COR-L47 (cell line): ENCODE data around the gene CORO1A.
"Not testable (repeated sequence)": the region's sequence is repeated elsewhere in the genome, so short reads cannot be mapped to it uniquely, and the experiment has no call there.

Experiments used
- DNase-seq: peaks from one replicate; lab custom pipeline; 2025; lab: John Stamatoyannopoulos, UW

Gene CORO1A

DNA sequence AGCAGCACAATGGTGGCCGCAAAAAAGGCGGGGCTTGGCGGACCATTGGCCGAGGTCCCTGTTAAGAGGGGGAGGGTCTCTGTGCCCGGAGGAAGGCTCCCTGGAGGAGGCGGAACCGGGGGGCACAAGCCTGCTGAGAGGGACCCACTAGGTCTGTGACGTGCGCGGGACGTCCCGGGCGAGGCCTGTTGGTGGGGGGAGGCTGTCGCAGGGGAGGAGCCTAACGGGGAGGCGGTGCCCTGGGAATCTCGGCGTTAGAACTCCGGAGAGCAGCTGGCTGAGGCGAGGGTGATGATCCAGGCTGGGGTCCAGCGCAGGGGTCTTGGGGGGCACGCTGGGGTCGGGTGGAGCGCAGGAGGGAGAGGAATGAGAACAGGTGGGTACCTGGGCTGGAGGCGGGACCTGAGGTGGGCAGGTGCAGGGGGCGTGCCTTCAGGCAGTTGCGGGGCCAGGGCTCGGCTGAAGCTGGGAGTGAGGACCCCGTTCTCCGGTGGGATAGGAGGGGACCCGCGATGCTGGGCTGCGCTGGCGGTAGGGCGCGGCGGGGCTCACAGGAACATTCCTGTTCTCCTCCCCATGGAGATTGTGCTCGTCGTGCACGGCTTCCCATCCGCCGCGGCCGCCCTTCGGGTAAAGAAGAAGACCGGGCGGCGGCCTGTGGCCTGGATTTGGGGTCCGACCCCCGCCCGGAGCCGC, 22.3 kb downstream of the CORO1A start:
- not testable (repeated sequence) for DNase-seq

DNA sequence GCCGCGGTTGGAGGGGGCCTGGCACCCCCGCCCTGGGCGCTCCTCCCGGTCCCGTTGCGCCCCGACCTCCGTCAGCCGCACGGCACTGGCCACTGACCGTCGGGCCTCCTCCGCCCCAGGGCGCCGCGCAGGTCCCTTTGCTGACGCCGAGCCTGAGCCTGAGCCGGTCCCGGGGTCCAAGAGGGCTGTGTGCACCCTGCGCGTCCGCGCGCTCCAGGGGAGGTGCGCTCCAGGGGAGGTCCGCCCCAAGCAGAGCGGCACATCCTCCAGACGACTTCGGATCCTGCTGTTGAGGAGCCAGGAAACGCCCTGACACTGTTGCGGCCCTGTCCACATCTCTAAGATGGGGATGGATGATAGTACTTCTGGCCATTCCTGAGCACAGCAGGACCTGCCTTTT, 22.9 kb downstream of the CORO1A start:
- not testable (repeated sequence) for DNase-seq

DNA sequence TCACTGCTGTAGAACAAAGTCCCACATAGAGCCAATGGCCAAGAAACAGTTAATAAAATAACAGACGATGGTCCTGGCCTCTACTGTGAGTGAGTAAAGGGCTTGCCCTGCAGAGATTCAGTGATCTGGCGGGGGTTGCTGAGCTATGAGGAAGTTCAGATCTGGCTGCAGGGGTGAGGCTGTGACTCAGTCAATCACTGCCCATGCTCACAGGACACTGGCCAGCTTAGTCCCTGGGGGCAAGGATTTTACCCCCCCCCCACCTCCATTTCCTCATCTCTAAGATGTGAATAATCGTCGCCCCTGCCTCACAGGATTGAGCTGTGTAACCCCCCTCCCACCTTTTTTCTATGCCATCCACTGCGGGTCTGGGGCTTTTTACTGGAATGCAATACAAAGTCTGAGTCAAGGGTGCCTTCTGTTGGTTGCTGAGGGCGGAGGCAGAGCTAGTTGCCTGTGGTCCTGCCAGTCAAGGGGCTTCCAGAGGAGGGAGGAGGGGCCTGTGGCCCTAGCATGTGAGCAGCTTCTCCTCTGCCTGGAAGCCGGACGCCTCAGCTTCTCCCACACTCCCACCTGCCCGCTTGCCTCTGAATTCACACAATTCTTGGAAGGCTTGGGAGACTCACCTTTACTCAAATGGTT, 23.8 kb downstream of the CORO1A start:
- DNase-seq = not testable (repeated sequence)

DNA sequence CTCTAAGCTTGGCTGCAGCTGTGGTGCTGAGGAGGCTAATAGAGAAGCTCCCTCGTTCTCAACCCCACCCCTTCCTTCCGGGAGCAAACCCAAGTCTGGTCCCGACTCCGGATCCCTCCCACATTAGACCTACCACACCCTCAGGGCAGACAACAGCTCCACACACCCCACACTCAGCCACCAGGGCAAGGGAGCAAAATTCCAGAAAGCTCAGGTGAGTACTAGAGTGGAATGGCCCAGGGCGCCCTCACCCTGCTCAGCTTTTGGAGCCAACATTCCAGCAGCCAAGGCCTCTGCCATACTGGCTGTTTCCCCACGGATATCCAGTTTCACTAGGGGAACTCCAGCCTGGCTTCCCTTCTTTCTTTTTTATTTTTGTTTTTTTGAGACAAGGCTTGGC, 25.6 kb downstream of the CORO1A start:
- not testable (repeated sequence) for DNase-seq

DNA sequence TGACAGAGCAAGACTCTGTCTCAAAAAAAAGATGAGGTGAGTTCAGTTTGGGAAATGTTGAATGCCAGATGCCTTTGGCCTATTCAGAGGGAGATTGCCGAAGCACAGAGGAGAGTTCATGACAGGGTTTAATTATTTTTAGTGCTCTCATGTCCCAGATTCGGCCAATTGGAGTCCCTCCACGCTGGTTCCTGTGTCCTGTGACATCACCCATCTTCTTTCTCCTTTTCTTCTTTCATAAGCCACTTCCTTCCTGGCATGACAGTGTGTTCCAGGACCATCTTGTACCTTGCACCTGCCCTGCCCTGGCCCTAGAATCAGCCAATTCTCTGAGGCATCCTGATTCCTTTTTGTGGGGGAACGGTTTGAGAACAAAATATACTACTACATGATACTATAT, 28.0 kb downstream of the CORO1A start:
- DNase-seq = not testable (repeated sequence)

DNA sequence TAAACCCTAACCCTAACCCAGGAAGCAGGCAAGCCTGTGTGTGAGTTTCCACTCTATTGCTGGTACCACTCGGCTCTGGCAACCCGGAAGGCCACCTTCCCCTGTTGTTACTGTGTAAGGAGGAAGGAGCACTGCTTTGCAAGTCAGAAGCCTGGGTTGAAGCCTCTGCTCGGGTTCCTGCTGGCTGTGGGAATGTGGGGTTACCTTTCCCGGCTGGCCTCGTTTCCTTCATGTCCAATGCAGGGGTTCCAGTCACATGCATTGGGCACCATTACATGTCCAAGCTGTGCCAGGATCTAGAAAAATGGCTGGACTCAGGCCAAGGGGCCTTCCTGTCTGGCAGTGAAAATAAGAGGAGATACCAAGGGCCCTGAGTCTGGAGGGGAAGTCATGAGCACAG, 33.7 kb downstream of the CORO1A start:
- not testable (repeated sequence) for DNase-seq
